ENCODE measurements around the gene CACNB1.

The CACNB1 gene

GRCh38 chr17:39218906-39219305 is 21.4 kb upstream of the CACNB1 start:
- H3K4me3 Mint-ChIP-seq = no peak overlapping the region
- H3K9me3 Mint-ChIP-seq = no peaks in the 10 kb centered on the region
- no peak overlapping the region for H3K27ac Mint-ChIP-seq
- no peaks in the 10 kb centered on the region for H3K36me3 Mint-ChIP-seq (ENCODE audit: low read depth)
- no peak for DNase-seq
- H3K27me3 Mint-ChIP-seq (ENCODE audit: low read depth, poor library complexity) = peaks cover 90% of the 10 kb centered on the region
- H3K4me1 Mint-ChIP-seq = peaks cover 16% of the 10 kb centered on the region
- no peak for TF ChIP-seq CTCF (IDR thresholded peaks at IDR 0.05)

GRCh38 chr17:39217734-39218369 is 20.4 kb upstream of the CACNB1 start:
- peaks cover 10% of the 10 kb centered on the region for H3K4me1 Mint-ChIP-seq
- DNase-seq = no peak
- H3K9me3 Mint-ChIP-seq = no peaks in the 10 kb centered on the region
- no peak overlapping the region for H3K27ac Mint-ChIP-seq
- no peak for TF ChIP-seq CTCF (IDR thresholded peaks at IDR 0.05)
- no peaks in the 10 kb centered on the region for H3K36me3 Mint-ChIP-seq (ENCODE audit: low read depth)
- H3K4me3 Mint-ChIP-seq = no peak overlapping the region
- peaks cover 89% of the 10 kb centered on the region for H3K27me3 Mint-ChIP-seq (ENCODE audit: low read depth, poor library complexity)

GRCh38 chr17:39213852-39214251 is 16.4 kb upstream of the CACNB1 start:
- Mint-ChIP-seq H3K9me3 (no peaks in the 10 kb centered on the region), H3K4me1 (peaks cover 15% of the 10 kb centered on the region), H3K4me3 (no peak overlapping the region), H3K27me3 (ENCODE audit: low read depth, poor library complexity) (peaks cover 90% of the 10 kb centered on the region), H3K36me3 (ENCODE audit: low read depth) (no peaks in the 10 kb centered on the region), H3K27ac (no peak overlapping the region)
- DNase-seq = no peak
- no peak for TF ChIP-seq CTCF (IDR thresholded peaks at IDR 0.05)

- Mint-ChIP-seq H3K27ac (no peak overlapping the region), H3K27me3 (ENCODE audit: low read depth, poor library complexity) (peaks cover 87% of the 10 kb centered on the region), H3K4me3 (no peak overlapping the region), H3K9me3 (no peaks in the 10 kb centered on the region), H3K36me3 (ENCODE audit: low read depth) (no peaks in the 10 kb centered on the region), H3K4me1 (peaks cover 24% of the 10 kb centered on the region)
- no peak for DNase-seq
- no peak for TF ChIP-seq CTCF (IDR thresholded peaks at IDR 0.05)
These were observed 15.5 kb upstream of the CACNB1 start for GRCh38 chr17:39212841-39213480.

- H3K36me3 Mint-ChIP-seq (ENCODE audit: low read depth) = no peaks in the 10 kb centered on the region
- no peak for DNase-seq
- H3K27me3 Mint-ChIP-seq (ENCODE audit: low read depth, poor library complexity) = peaks cover 81% of the 10 kb centered on the region
- TF ChIP-seq CTCF (IDR thresholded peaks at IDR 0.05) = no peak
- H3K4me1 Mint-ChIP-seq = peaks cover 29% of the 10 kb centered on the region
- H3K27ac Mint-ChIP-seq = no peak overlapping the region
- H3K9me3 Mint-ChIP-seq = no peaks in the 10 kb centered on the region
- no peak overlapping the region for H3K4me3 Mint-ChIP-seq
These were observed 14.8 kb upstream of the CACNB1 start for GRCh38 chr17:39212195-39212810.

All from nephron progenitor cell (in vitro differentiated cells).